22Rv1 (cell line): ENCODE measurements around the gene RIPK1.
A peak's percentile ranks its signal among the peaks of the same experiment; 100 is the strongest.
"Not testable (repeated sequence)": the region's sequence is repeated elsewhere in the genome, so short reads cannot be mapped to it uniquely, and the experiment has no call there.

Experiments
- H3K27ac ChIP-seq: fragments of 450-650 bp; 2 replicates; pipeline ENCODE4 v1.5.1; 2017
- CTCF ChIP-seq: fragments of 450-650 bp; IDR thresholded peaks from 2 replicates; pipeline ENCODE4 v1.5.1; 2017; ENCODE audit warnings: mild to moderate bottlenecking
- ZFX ChIP-seq: fragments of 450-650 bp; IDR thresholded peaks from 2 replicates; pipeline ENCODE4 v1.6.1; 2017; ENCODE audit warnings: antibody characterized with exemption, borderline replicate concordance

The RIPK1 gene

GRCh38 chr6:3133515-3133914 lies 65.2 kb downstream of the RIPK1 start:
- H3K27ac ChIP-seq: no peak overlapping the region

GRCh38 chr6:3135668-3136291 lies 67.5 kb downstream of the RIPK1 start:
- no peak for TF ChIP-seq CTCF
- TF ChIP-seq ZFX: no peak
- peak overlapping the region; percentile 96 for H3K27ac ChIP-seq

More at GRCh38 chr6:3133515-3133914, 65.2 kb downstream of the RIPK1 start:
- TF ChIP-seq CTCF (no peak), ZFX (no peak)

GRCh38 chr6:3136292-3137011 lies 68.2 kb downstream of the RIPK1 start:
- H3K27ac ChIP-seq: peak overlapping the region; percentile 96
- TF ChIP-seq CTCF (no peak), ZFX (no peak)

- peak overlapping the region; percentile 96 for H3K27ac ChIP-seq
- TF ChIP-seq CTCF: no peak
These were observed 68.9 kb downstream of the RIPK1 start for GRCh38 chr6:3137057-3137777.

- H3K27ac ChIP-seq: not testable (repeated sequence)
These were observed 69.6 kb downstream of the RIPK1 start for GRCh38 chr6:3137873-3138272.

- peak overlapping the region; percentile 62 for H3K27ac ChIP-seq
- no peak for TF ChIP-seq ZFX
- no peak for TF ChIP-seq CTCF
These were observed 70.0 kb downstream of the RIPK1 start for GRCh38 chr6:3138341-3138740.

- no peak for TF ChIP-seq CTCF
- no peak for TF ChIP-seq ZFX
- peak overlapping the region; percentile 62 for H3K27ac ChIP-seq
These were observed 71.0 kb downstream of the RIPK1 start for GRCh38 chr6:3139090-3139903.
